ENCODE measurements around the gene TDRD12. TPM values are rescaled to one million over a fixed set of nuclear protein-coding genes. Genes with fewer than 3 reads are reported as not detected.

The TDRD12 gene
- 1 to 10 TPM in 2 of 4 donors, under 1 TPM in 1, not detected in 1; 0.13 to 1.7 (median 1.2) TPM for total RNA-seq

DNA sequence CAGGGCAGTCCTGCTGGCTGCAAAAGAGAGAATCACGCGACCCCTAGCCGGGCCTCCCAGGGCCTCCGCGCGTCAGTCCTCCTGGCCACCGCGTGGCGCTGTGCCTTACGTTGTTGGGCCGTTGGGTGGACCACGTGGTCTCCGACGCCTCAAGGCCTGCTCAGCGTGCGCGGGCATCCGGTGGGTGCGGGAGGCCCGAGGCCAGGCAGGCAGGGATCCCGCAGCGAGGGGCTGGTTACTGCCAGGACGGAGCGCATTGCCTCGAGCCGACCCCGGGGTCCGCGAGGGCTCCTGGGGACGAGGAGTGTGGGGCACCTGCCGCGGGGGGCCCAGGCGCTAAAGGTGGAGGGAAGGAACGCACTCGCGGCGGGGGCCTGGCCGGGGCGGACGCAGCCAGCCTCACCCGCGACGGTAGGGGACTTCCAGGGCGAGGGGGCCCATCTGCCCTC is at the start of gene TDRD12:
TSS of gene TDRD12 (plus strand) at position 157 of the 449 bp plus-strand sequence. CDS start 306 bp downstream, outside the sequence.
- Histone ChIP-seq H3K4me1 (peaks cover 0 to 7% (median 0%) of the 10 kb centered on the region in 3 donors), H3K4me3 (no peak within 1 kb of the TSS), H3K27ac (no peak within 1 kb of the TSS), H3K36me3 (peaks cover 0 to 19% of the 10 kb centered on the region in 2 donors), H3K27me3 (no peaks in the 10 kb centered on the region), H3K9me3 (no peaks in the 10 kb centered on the region)
- TF ChIP-seq POLR2A (IDR thresholded peaks at IDR 0.05) (no peak), POLR2AphosphoS5 (IDR thresholded peaks at IDR 0.05) (no peak), CTCF (IDR thresholded peaks at IDR 0.05) (no peak), EP300 (IDR thresholded peaks at IDR 0.05) (no peak)
- no peak for ATAC-seq
- 100% methylated on average over 2 of the region's 44 CpGs; no CpG with 5 or more reads in 1 of the 2 donors for WGBS, 2 donors (ENCODE audit: low coverage in 1 of 2)

DNA sequence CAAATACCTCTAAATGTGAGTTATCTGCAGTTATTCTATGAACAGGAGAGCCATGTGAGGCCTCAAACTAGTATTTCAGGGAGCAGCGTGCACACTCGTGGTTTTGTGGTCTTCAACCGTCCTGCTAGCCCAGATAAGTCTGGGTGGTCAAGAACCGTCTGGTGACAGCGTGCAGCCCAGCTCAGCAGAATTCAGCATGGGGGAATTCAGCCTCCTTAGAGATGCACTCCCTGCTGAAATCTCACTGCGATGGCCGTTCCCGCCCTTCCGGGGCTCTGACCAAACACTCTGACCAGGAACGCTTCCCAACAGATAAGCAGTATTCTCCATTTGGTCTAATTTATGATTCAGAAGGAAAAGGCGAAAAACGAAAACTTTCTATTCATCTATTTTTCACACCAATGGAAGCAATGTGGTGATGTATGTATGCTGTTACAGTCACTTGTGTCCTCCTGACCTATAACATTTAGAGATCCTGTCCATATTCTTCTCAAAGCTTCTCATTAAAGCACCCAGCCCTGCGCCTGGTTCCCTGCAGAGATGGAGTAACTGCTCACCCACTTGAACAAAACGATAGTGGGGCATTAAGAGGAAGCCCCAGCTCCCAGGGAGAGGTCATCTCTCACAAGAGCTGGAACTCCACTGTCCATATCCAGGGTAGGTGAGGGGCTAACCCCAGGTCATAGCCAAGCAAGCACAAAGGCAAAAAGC is 47.5 kb upstream of the TDRD12 start:
- 69 to 74% methylated on average over 9 to 12 of the region's 14 CpGs for WGBS, 2 donors (ENCODE audit: low coverage in 1 of 2)

GRCh38 chr19:32672841-32673240 is 46.7 kb upstream of the TDRD12 start:
- no peaks in the 10 kb centered on the region for H3K9me3 ChIP-seq
- H3K27me3 ChIP-seq = peaks cover 17% of the 10 kb centered on the region
- no peak for ATAC-seq
- no peak for TF ChIP-seq EP300 (IDR thresholded peaks at IDR 0.05)
- TF ChIP-seq CTCF (IDR thresholded peaks at IDR 0.05) = no peak
- no peak for TF ChIP-seq POLR2A (IDR thresholded peaks at IDR 0.05)
- TF ChIP-seq POLR2AphosphoS5 (IDR thresholded peaks at IDR 0.05) = no peak
- no peak overlapping the region for H3K27ac ChIP-seq
- no peaks in the 10 kb centered on the region for H3K36me3 ChIP-seq
- peaks cover 0 to 65% (median 9%) of the 10 kb centered on the region in 3 donors for H3K4me1 ChIP-seq
- no peak overlapping the region for H3K4me3 ChIP-seq
- WGBS, 2 donors (ENCODE audit: low coverage in 1 of 2) = no CpG with 5 or more reads among the region's 3 CpGs

More for the DNA sequence above, 47.5 kb upstream of the TDRD12 start:
- Histone ChIP-seq H3K4me3 (no peak overlapping the region), H3K27ac (no peak overlapping the region), H3K36me3 (peaks cover 0 to 2% of the 10 kb centered on the region in 2 donors), H3K4me1 (peaks cover 0 to 57% (median 9%) of the 10 kb centered on the region in 3 donors), H3K9me3 (no peaks in the 10 kb centered on the region), H3K27me3 (peaks cover 13% of the 10 kb centered on the region)
- TF ChIP-seq POLR2A (IDR thresholded peaks at IDR 0.05) = no peak
- no peak for TF ChIP-seq POLR2AphosphoS5 (IDR thresholded peaks at IDR 0.05)
- no peak for TF ChIP-seq CTCF (IDR thresholded peaks at IDR 0.05)
- TF ChIP-seq EP300 (IDR thresholded peaks at IDR 0.05) = no peak
- no peak for ATAC-seq

GRCh38 chr19:32673573-32673972 is 46.0 kb upstream of the TDRD12 start:
- Histone ChIP-seq H3K4me3 (peak overlapping the region in 1 of 2 donors; percentile 88), H3K27me3 (peaks cover 17% of the 10 kb centered on the region), H3K9me3 (no peaks in the 10 kb centered on the region), H3K4me1 (peaks cover 0 to 71% (median 9%) of the 10 kb centered on the region in 3 donors), H3K27ac (no peak overlapping the region), H3K36me3 (no peaks in the 10 kb centered on the region)
- WGBS, 2 donors (ENCODE audit: low coverage in 1 of 2) = 77 to 80% methylated on average over 3 to 4 of the region's 10 CpGs
- TF ChIP-seq POLR2AphosphoS5 (IDR thresholded peaks at IDR 0.05) = no peak
- no peak for TF ChIP-seq EP300 (IDR thresholded peaks at IDR 0.05)
- no peak for TF ChIP-seq POLR2A (IDR thresholded peaks at IDR 0.05)
- no peak for TF ChIP-seq CTCF (IDR thresholded peaks at IDR 0.05)
- ATAC-seq = no peak
